ENCODE results near the gene NLRC5.

- TF ChIP-seq BHLHE40 (IDR thresholded peaks at IDR 0.05; ENCODE audit: borderline replicate concordance) (no peak), FOXA1 (IDR thresholded peaks at IDR 0.05) (no peak), NFRKB (IDR thresholded peaks at IDR 0.05) (no peak), PKNOX1 (IDR thresholded peaks at IDR 0.05) (no peak), FOXM1 (IDR thresholded peaks at IDR 0.05; ENCODE audit: borderline replicate concordance) (no peak), ELF4 (IDR thresholded peaks at IDR 0.05) (no peak), TARDBP (IDR thresholded peaks at IDR 0.05) (no peak)
Observed at GRCh38 chr16:57019746-57020145, 30.4 kb downstream of the NLRC5 start.
